HUDEP-2 (cell line): ENCODE measurements around the gene NFATC2.
"Not testable (repeated sequence)": the region's sequence is repeated elsewhere in the genome, so short reads cannot be mapped to it uniquely, and the experiment has no call there.

Experiments
- DNase-seq, 76 experiments: peaks; one replicate each; lab custom pipeline; 2025; ENCODE audit not compliant: unreplicated experiment in 76 of 76; lab: John Stamatoyannopoulos, UW

Gene NFATC2

DNA sequence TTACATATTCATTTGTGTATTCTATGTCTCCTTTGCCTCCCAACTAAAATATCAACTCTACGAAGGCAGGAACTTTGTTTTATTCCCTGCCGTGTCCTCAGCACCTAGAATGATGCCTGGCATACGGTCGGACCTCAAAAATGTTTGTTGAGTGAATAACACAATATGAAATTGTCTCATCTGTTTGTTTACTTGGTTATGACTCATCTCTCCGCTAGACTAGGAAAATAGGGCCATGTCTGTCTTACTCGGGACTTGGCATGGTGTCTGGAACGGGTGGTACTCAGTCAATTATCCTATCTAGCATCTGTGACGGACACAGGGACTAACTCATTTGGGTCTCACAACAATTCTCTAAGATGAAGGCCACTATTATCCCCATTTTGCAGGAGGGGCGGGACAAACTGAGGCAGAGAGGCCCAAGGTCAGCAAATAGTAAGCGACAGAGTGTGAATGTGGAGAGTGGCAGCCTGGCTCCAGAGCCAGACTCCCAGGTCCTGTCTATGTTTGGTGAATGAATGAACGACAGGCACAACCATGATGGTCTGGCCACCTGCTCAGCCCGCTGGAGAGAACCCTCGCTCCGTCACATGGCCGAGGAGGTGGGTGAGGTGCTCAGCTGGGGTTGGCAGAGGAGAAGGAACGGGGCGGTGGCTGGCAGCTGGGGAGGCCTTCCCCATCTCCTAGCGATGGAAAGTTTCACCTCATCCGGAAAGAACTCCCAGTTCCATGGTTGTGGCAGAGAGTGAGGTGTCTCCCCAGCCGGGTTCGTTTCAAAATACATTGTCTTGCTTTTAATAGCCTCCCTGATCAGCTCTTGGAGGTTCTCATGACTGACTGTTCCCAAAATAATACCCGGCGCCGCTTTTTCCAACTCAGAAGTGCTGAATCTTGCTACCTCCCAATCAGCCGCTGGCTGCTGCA, 27.6 kb upstream of the NFATC2 start:
- no peak for DNase-seq

DNA sequence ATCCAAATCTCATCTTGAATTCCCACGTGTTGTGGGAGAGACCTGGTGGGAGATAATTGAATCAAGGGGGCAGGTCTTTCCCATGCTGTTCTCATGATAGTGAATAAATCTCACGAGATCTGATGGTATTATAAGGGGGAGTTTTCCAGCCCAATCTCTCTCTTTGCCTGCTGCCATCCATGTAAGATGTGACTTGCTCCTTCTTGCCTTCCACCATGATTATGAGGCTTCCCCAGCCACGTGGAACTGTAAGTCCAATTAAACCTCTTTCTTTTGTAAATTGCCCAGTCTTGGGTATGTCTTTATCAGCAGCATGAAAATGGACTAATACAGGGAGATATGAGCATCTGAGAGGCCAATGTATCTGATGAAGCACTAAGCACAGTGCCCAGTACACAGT, 26.0 kb upstream of the NFATC2 start:
- not testable (repeated sequence) for DNase-seq

DNA sequence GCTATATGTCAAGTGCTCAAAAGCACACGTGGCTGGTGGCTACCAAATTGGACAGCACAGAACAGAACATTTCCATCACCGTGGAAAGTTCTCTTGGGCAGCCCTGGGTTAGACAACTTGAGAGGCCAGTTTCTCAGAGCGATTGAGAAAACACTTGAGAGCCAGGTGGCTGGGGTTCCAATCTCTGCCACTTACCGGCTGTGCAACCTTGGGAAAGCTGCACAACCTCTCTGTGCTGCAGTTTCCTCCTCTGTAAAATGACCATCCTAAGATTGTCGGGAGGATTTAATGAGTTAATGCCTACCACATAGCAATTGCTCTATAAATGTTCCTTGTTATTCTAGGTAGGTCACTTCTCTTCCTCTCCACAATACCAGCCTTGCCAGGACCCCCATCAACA, 25.1 kb upstream of the NFATC2 start:
- DNase-seq, result no peak

DNA sequence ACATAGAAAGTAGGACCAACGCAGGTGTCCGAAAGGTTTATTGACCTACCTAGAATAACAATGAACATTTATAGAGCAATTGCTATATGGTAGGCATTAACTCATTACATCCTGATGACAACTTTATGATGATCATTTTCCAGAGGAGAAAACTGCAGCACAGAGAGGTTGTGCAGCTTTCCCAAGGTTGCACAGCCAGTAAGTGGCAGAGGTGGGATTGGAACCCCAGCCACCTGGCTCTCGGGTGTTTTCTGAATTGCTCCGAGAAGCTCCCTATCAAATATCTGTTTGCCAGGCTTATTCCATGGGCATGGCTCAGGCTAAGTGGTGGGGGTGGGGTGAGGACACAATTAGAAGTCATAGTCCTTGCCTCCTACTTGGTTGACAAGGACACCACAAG, 24.1 kb upstream of the NFATC2 start:
- DNase-seq, result no peak

DNA sequence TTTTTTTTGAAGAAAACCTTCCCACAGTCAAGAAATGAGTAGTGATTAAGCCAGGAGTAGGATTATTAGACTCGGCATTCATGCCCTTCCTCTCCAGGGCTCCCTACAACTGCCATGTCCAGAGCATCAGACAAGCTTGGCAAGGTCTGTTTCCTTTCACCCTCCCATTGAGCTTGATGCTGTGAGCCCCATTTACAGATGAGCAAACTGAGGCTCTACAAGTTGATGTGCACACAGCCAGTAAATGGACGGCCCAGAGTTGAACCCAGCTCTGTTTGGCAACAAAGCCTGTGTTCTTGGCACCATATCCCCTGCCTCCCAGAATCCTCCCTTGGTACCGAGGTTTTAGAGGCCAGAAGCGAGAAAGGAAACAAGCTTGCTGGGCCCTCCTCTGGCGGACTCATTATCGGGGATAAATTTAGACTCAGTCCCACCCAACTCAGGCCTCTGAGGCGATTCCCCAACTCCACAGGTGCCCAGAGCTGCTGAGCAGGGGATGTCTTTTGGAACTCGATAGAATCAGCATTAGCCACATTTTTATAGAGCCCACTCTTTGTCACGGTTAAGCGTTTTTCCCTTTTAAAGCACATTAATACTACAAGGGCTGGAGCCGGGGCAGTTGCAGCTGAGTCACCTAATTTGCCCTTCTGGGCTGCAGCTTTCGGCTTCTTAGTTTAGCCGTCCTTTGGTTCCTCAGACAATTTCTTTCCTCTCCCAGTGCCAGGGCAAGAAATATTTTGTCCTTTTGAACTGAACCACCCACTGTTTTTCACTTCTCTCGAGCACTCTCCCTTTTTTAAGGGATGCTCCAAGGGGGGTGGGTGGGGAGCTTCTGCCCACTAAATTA, 23.0 kb upstream of the NFATC2 start:
- no peak for DNase-seq

DNA sequence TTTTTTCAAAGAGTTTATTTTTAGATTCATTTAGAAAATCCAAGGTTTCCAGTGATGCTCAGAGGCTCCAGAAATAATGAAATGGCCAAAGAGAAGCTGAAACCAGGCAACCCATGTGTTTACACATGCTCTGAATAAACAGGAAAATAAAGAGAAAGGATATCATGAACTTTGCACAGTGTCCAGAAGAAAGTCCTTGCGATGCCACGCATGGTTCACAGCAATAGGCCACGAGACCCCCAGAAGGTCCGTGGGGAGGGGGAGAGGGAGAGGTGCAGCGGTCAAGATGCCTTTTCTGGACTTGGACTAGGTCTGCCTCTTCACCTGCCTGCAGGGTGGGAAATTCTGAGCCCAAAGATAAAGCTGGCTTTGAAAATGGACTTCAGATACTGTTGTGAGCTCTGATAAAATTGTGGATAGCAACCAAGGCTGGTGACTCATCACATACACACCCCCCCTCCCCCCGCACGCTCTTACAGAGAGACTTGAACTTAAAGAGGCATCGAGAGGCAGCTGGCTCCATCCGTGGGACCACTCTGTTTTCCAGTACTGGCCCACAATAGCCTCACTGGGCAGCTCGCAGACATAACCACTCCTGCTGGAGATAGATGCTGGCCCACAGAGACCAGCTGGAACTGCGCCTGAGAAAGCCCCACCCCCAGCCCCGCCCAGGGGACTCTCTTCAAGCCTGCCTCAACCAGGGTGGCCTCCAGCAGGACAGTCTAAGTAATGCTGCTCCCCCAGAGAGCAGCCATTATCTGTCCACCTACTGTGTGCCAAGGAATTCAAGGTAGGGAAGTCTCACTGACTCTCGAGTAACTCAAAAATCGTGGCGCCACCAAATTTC, 21.2 kb upstream of the NFATC2 start:
- peak in 72 of 76 experiments; percentile 13 to 92 (median 71) for DNase-seq

DNA sequence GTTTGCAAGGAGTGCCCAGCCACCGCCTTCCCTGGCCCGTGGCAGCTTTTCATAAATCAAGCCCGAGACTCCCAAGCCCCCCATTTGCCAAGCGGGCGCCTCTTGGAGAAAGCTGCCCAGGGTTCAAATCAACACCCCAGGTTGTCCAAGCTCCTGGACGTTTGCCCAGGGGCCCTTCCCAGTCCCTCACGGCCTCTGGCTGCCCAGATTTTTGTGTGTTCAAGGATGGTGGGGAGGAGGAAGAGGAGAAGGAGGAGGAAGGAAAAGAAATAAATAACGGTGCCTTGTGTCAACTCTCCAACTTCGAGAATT, 20.6 kb upstream of the NFATC2 start:
- DNase-seq, result peak in 1 of 76 experiments; percentile 12

DNA sequence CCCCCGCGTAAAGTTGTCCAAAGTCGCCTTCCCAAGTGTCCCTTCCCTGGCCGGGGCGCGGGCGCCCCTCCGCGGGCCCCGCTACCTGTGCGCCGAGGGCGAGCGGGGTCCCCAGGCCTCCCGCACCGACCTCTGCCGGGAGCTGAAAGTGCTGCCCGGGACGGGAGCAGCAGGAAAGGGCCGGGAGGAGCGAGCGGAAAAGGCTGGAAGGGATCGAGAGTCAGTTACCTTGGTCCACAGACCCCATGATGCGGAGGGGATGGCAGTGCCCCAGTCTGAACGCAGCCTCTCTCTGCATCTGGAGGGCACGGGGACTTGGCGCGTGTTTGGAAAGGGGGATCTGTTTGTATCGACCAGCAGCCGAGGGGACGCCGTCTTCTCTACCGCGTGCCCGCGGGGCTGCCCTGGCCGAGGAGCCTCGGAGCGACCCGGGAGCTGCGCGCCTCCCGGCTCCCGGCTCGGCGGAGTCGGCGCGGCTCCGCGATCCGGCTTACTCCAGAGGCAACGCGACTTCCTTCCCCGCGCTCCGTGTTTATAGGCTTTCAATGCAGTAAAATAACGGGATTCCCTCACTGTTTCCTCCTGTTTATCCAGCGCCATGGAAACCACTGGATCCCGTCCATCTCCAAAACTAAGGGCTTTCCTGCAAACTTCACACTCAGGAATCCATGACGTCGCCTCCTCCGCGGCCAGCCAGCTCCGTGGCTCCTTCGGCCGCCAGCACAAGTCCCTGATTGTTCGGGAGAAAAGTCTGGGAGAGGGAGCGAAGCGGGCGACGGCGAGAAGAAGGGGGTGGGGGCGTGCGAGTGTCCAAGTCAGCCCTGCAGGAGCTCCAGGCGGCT, 20.0 kb upstream of the NFATC2 start:
- DNase-seq, result peak in 4 of 76 experiments; percentile 9 to 27 (median 11)

DNA sequence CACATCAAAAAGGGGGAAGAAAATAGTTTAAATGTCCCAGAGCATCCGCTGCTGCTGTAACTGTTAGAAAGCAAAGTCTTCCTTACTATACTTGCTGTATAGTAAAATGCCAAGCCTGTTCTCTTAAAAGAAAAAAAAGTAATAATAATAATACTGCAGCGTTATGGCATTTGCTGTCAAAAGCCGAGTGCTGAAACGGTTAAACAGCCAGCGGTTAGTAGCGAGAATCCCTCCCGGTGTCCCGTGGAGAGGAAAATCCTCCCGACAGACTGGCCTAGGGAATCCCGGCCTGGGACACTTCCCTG, 19.5 kb upstream of the NFATC2 start:
- no peak for DNase-seq

DNA sequence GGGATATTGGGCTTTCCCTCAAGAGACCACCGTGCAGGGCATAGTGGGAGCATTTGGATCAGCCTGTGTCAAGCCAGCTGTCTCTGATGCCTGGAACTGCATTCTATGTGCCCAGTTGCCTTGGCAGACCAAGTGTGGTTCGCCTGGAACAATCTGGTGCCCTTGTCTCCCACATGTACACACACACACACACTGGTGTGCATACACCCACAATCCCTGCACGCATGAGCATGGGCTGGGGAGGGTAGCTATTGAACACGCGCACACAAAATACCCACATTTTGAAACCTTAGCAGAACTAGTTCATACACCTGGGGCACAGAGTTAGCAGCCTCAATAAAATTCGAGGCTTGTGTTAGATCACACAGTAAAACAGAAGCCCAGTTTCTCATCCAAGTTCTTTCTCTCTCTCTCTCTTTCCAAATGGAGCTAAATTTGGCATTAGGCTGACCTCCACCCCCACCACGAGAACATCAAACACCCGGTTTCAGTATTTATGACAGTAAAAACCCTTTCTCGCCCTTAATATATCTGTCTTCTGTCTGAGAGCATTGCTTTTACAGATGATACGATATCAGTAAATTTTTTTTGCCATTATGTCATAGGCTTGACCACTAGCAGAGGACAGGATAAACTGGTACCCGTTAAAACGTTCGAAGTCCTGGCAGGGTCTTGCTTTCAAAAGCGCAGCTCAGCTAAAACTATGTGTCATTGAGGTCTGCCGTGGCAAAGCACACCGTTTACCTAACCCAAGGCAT, 18.2 kb upstream of the NFATC2 start:
- DNase-seq, result no peak

DNA sequence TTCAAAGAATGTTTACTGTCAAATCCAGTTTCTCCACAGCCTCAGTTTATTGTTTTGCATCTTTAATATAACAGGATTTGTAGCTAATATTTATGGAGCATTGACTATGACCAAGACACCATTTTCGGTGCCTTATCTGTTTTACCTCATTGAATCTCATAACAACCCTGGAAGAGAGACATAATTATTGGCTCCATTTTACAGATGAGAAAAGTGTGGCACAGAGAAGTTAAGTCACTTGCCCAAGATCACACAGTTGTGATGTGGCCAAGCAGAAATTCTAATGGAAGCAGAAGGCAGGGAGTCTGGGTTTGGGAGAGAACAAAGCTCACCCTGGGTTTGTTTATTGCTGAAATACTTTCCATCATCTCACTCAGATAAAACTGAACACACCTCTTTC, 17.5 kb upstream of the NFATC2 start:
- no peak for DNase-seq

DNA sequence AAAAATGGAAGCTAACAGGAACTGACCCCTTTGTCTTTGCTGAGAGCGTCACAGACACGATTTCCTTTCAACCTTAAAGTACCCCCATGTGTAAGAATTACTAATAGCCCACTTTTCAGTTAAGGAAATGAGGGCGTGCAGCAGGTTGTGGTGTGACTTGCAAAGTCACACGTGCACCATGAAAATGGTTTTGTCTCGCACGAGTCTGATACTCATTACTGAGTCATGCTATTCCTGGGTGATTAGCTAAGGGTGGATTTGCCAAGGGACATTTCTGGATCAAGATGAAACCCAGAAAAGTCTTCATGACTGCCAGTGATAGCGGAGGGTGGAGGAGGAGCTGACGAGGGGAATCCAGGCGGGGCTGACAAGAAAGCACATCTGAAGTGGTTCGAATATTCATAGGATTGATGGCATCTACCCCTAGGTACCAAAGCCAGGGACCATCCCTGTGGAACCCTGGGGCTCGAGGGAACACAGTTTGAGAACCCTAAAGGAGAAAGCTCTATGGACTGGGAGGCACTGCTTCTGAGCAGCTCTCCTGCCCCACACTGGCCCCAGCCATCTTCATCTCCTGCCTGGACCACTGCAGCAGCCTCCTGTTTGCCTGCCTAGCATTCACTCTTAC, 12.1 kb upstream of the NFATC2 start:
- no peak for DNase-seq

DNA sequence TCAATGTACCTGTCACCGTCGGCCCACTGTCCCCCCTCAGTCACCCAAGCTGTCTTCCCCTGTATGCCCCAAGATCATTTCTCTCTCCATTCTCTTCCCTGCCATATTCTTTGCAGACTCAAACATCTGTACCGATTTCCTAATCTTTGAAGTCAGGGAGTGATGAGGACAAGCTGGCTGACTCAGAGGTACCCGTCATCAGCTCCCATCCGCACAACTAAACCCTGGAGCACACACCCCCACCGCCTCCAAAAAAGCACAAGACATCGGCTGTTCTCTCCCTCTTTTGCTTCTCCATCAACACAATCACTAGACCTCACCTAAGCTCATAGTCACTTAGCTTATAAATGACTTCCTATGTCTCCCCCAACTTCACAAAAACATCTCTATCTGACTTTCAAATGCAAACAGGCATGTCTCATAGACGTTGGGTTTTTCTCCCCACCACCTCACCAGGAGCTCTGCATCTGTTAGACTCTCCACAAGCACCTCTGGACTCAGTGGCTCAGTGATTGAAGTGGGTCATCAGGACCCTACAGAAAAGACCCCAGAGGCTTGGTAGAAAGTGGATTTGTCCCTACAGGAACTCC, 11.5 kb upstream of the NFATC2 start:
- DNase-seq, result no peak

DNA sequence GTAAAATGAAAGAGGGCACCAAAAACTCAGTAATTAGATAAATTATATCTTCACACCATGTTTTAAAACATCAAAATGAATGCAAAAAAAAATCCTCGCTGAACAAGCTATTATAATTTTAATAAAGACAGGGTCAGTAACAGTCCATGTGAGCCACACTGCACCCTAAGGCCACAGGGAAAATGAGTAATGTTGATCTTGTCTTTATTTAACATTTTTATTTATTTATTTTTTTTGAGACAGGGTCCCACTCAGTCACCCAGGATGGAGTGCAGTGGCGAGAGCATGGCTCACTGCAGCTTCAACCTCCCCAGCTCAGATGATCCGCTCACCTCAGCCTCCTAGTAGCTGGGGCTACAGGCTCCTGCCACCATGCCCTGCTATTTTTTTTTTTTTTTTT, 8.7 kb upstream of the NFATC2 start:
- no peak for DNase-seq

DNA sequence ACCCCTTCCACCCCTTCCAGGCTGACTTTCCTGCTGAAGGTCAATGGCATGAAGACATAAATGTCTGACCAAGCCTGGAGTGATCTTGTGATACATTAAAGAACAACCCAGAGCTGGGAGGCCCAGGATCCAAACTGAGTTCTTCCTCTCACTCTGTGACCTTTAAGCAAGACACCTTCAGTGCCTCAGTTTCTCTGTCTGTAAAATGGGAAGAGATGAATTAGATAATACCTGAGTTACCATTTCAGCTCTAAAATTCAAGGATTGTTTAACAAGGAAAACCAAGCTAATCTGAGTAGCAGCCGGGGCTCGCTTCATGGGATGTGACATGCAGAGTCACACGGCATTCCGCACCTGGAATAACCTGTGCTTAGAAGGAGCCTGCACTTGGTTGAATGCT, 7.0 kb upstream of the NFATC2 start:
- no peak for DNase-seq

DNA sequence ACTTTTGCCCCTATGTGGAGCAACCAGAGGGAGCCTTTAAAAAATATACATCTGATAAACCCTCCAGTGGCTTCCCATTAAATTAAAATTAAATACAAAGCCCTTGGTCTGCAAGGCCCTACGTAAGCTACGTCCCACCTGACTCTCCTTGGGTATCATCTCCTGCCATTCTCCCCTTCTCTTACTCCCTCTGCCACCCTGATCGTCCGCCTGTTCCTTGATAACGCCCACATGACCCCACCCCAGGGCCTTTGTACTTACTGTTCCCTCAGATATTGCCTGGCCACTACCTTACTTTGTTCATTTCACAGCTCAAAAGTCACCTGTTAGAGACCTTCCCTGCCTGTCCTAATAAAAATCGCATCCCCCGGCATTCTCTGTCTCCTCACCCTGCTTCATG, 5.4 kb upstream of the NFATC2 start:
- DNase-seq, result peak in 35 of 76 experiments; percentile 8 to 70 (median 31)

DNA sequence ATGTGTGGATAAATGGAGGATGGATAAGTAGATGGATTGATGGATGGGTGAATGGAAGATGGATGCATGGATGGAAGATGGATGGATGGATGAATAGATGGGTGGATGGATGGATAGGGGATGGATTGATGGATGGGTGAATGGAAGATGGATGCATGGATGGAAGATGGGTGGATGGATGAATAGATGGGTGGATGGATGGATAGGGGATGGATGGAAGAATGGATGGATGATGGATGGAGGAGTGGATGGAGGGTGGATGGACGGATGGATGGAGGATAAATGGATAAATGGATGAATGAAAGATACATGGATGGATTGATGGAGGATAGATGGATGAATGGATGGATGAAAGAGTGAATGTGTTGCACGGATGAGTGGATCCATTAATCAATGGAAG, 3.0 kb upstream of the NFATC2 start:
- DNase-seq, result no peak

DNA sequence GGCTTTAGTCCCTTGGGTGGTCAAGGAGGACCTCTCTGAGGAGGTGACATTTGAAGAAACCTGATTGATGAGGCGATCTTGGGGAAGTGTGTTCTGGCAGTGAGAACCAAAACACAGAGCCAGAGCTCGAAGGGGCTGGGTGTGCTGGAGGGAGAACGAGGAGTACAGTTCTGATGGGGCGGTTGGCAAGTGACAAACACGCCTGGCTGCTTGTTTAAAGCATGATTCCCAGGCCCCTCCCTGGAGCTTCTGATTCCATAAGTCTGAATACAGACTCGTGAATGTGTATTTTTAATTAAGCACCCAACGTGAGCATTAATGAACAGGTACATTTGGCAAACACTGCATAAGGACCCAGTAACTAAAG, 886 bp upstream of the NFATC2 start:
- peak in 1 of 76 experiments; percentile 13 for DNase-seq
